Astrocyte (in vitro differentiated cells and primary cell): ENCODE data around the gene ACOT13. TPM values are rescaled to one million over a fixed set of nuclear protein-coding genes. Genes with fewer than 3 reads are reported as not detected.

ENCODE experiments used
- DNase-seq: peaks from one replicate; pipeline ENCODE4 v3.0.0-alpha.2; 2010; ENCODE audit warnings: low read depth
- FAIRE-seq: peaks from 2 replicates; lab custom pipeline; 2011; peaks lifted over from hg19 to GRCh38; lab: Jason Lieb, UNC
- H2AFZ ChIP-seq: 2 replicates; pipeline ENCODE4 v1.6.0; 2012; ENCODE audit warnings: low read depth, low read length, inconsistent platforms
- H3K27ac ChIP-seq: 2 replicates; pipeline ENCODE4 v1.5.1; 2011; ENCODE audit warnings: low read depth, low read length, inconsistent platforms
- H3K27me3 ChIP-seq: 2 replicates; pipeline ENCODE4 v1.6.0; 2011; ENCODE audit warnings: low read length, inconsistent platforms; ENCODE audit not compliant: insufficient read depth
- H3K36me3 ChIP-seq: 2 replicates; pipeline ENCODE4 v1.5.1; 2011; ENCODE audit warnings: low read length, inconsistent platforms; ENCODE audit not compliant: insufficient read depth
- H3K4me1 ChIP-seq: 2 replicates; pipeline ENCODE4 v1.5.1; 2011; ENCODE audit warnings: low read length, inconsistent platforms; ENCODE audit not compliant: insufficient read depth
- H3K4me2 ChIP-seq: 2 replicates; pipeline ENCODE4 v1.6.0; 2012; ENCODE audit warnings: low read length, inconsistent platforms
- H3K4me3 ChIP-seq: 2 replicates; pipeline ENCODE4 v1.5.1; 2011; ENCODE audit warnings: low read depth, mild to moderate bottlenecking, low read length, inconsistent platforms; ENCODE audit not compliant: insufficient read depth
- H3K79me2 ChIP-seq: 2 replicates; pipeline ENCODE4 v1.6.0; 2012; ENCODE audit warnings: mild to moderate bottlenecking, low read length, inconsistent platforms; ENCODE audit not compliant: insufficient read depth
- H3K9ac ChIP-seq: 2 replicates; pipeline ENCODE4 v1.6.0; 2012; ENCODE audit warnings: mild to moderate bottlenecking, low read length, inconsistent platforms
- H3K9me3 ChIP-seq: 2 replicates; pipeline ENCODE4 v1.5.1; 2012; ENCODE audit warnings: low read depth, mild to moderate bottlenecking, low read length, inconsistent platforms; ENCODE audit not compliant: insufficient read depth
- H4K20me1 ChIP-seq: 2 replicates; pipeline ENCODE4 v1.6.0; 2012; ENCODE audit warnings: low read length, inconsistent platforms; ENCODE audit not compliant: insufficient read depth
- H3K27ac Mint-ChIP-seq: one replicate; pipeline ENCODE4 v1.8.0; 2021; ENCODE audit warnings: mild to moderate bottlenecking, mixed read lengths; ENCODE audit not compliant: unreplicated experiment
- H3K27me3 Mint-ChIP-seq: one replicate; pipeline ENCODE4 v1.8.0; 2021; ENCODE audit warnings: low read depth, mixed read lengths; ENCODE audit not compliant: unreplicated experiment
- H3K36me3 Mint-ChIP-seq: one replicate; pipeline ENCODE4 v1.8.0; 2021; ENCODE audit warnings: low read depth, mixed read lengths; ENCODE audit not compliant: unreplicated experiment
- H3K4me1 Mint-ChIP-seq: one replicate; pipeline ENCODE4 v1.8.0; 2021; ENCODE audit warnings: low read depth, mixed read lengths; ENCODE audit not compliant: unreplicated experiment
- H3K4me3 Mint-ChIP-seq: one replicate; pipeline ENCODE4 v1.8.0; 2021; ENCODE audit warnings: mild to moderate bottlenecking, moderate library complexity, mixed read lengths; ENCODE audit not compliant: unreplicated experiment
- H3K9me3 Mint-ChIP-seq: one replicate; pipeline ENCODE4 v1.8.0; 2021; ENCODE audit warnings: mild to moderate bottlenecking, mixed read lengths; ENCODE audit not compliant: unreplicated experiment
- EZH2 ChIP-seq: IDR thresholded peaks from 2 replicates; pipeline ENCODE4 v1.6.1; 2012; ENCODE audit warnings: mild to moderate bottlenecking, low read length, inconsistent platforms; ENCODE audit not compliant: insufficient read depth
- total RNA-seq: library from RNA; stranded (reverse); gene quantifications from 2 replicates; pipeline ENCODE4 v1.2.1, GENCODE V29; 2021
- TF ChIP-seq, protein P1 (sequence below): IDR thresholded peaks from 2 replicates; pipeline ENCODE4 v1.5.1; 2011; ENCODE audit warnings: low read depth, mild to moderate bottlenecking, inconsistent platforms, low read length, moderate library complexity; ENCODE audit not compliant: insufficient read depth

Gene ACOT13
- total RNA-seq, 1 donor from 2014 or later: 35.9 TPM

- Histone ChIP-seq H3K27ac (no peak overlapping the region), H3K9me3 (no peaks in the 10 kb centered on the region), H3K4me1 (no peaks in the 10 kb centered on the region), H3K79me2 (no peaks in the 10 kb centered on the region), H3K9ac (no peak overlapping the region), H3K4me2 (no peak overlapping the region), H3K4me3 (no peak overlapping the region), H4K20me1 (no peaks in the 10 kb centered on the region), H2AFZ (no peak overlapping the region), H3K36me3 (no peaks in the 10 kb centered on the region), H3K27me3 (no peaks in the 10 kb centered on the region)
- Mint-ChIP-seq H3K27ac (no peak overlapping the region), H3K27me3 (no peaks in the 10 kb centered on the region), H3K36me3 (no peaks in the 10 kb centered on the region), H3K4me1 (no peaks in the 10 kb centered on the region), H3K9me3 (peaks cover 3% of the 10 kb centered on the region), H3K4me3 (no peak overlapping the region)
- TF ChIP-seq, protein P1, sequence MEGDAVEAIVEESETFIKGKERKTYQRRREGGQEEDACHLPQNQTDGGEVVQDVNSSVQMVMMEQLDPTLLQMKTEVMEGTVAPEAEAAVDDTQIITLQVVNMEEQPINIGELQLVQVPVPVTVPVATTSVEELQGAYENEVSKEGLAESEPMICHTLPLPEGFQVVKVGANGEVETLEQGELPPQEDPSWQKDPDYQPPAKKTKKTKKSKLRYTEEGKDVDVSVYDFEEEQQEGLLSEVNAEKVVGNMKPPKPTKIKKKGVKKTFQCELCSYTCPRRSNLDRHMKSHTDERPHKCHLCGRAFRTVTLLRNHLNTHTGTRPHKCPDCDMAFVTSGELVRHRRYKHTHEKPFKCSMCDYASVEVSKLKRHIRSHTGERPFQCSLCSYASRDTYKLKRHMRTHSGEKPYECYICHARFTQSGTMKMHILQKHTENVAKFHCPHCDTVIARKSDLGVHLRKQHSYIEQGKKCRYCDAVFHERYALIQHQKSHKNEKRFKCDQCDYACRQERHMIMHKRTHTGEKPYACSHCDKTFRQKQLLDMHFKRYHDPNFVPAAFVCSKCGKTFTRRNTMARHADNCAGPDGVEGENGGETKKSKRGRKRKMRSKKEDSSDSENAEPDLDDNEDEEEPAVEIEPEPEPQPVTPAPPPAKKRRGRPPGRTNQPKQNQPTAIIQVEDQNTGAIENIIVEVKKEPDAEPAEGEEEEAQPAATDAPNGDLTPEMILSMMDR: no peak
- no peak for TF ChIP-seq EZH2
- DNase-seq: no peak
- FAIRE-seq: no peak
Measured at GRCh38 chr6:24631671-24632070, 35.2 kb upstream of the ACOT13 start.

DNA sequence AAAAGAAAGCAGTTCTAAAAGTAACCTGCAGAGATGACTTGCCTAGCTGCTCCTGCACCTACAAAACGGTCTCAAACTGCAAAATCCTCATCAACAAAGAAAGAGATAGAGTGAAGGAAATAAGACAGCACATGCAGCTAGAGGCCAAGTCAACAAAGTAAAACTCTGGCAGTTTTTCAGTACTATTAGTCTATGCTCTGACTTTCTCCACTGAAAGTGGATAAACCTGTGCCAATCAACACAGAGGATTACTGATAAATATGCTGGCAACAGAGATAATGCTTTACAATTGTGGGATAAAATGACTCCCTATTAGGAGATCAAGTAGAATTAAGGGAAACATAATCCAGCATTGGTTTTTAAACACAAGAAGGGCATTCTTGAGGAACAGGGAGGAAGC, 34.3 kb upstream of the ACOT13 start:
- Histone ChIP-seq H2AFZ (no peak overlapping the region), H3K9ac (no peak overlapping the region), H3K4me1 (no peaks in the 10 kb centered on the region), H3K4me2 (no peak overlapping the region), H3K4me3 (no peak overlapping the region), H4K20me1 (no peaks in the 10 kb centered on the region), H3K27ac (no peak overlapping the region), H3K36me3 (no peaks in the 10 kb centered on the region), H3K27me3 (no peaks in the 10 kb centered on the region), H3K9me3 (no peaks in the 10 kb centered on the region), H3K79me2 (no peaks in the 10 kb centered on the region)
- Mint-ChIP-seq H3K9me3 (peaks cover 3% of the 10 kb centered on the region), H3K27me3 (no peaks in the 10 kb centered on the region), H3K4me1 (no peaks in the 10 kb centered on the region), H3K4me3 (no peak overlapping the region), H3K27ac (no peak overlapping the region), H3K36me3 (no peaks in the 10 kb centered on the region)
- TF ChIP-seq, protein P1: no peak
- TF ChIP-seq EZH2: no peak
- no peak for DNase-seq
- FAIRE-seq: no peak

GRCh38 chr6:24636681-24637080, 30.2 kb upstream of the ACOT13 start:
- H3K36me3 ChIP-seq: no peaks in the 10 kb centered on the region
- no peak overlapping the region for H3K4me3 ChIP-seq
- Mint-ChIP-seq H3K9me3 (peaks cover 5% of the 10 kb centered on the region), H3K27ac (no peak overlapping the region), H3K4me1 (peaks cover 1% of the 10 kb centered on the region), H3K27me3 (no peaks in the 10 kb centered on the region), H3K4me3 (no peak overlapping the region), H3K36me3 (no peaks in the 10 kb centered on the region)
- no peaks in the 10 kb centered on the region for H4K20me1 ChIP-seq
- no peaks in the 10 kb centered on the region for H3K79me2 ChIP-seq
- TF ChIP-seq, protein P1: no peak
- TF ChIP-seq EZH2: no peak
- no peak overlapping the region for H3K27ac ChIP-seq
- H2AFZ ChIP-seq: no peak overlapping the region
- FAIRE-seq (no peak), DNase-seq (no peak)
- H3K9ac ChIP-seq: no peak overlapping the region
- H3K4me1 ChIP-seq: no peaks in the 10 kb centered on the region
- no peaks in the 10 kb centered on the region for H3K27me3 ChIP-seq
- H3K4me2 ChIP-seq: no peak overlapping the region
- no peaks in the 10 kb centered on the region for H3K9me3 ChIP-seq
